HG03460 (cell line): ENCODE data around the gene NFXL1.

ENCODE experiments used
- ATAC-seq: cut with Tn5 transposase; IDR thresholded peaks from one replicate; pipeline ENCODE4 v1.9.1; 2021; ENCODE audit not compliant: unreplicated experiment

Gene NFXL1

GRCh38 chr4:47899639-47900038 is 14.7 kb downstream of the NFXL1 start:
- no peak for ATAC-seq

GRCh38 chr4:47891928-47892327 is 22.5 kb downstream of the NFXL1 start:
- ATAC-seq: no peak

- ATAC-seq: no peak
Measured at GRCh38 chr4:47882228-47882627, 32.2 kb downstream of the NFXL1 start.

GRCh38 chr4:47879458-47879857 is 34.9 kb downstream of the NFXL1 start:
- no peak for ATAC-seq

GRCh38 chr4:47876784-47877546 is 37.4 kb downstream of the NFXL1 start:
- ATAC-seq: no peak

GRCh38 chr4:47876310-47876709 is 38.1 kb downstream of the NFXL1 start:
- ATAC-seq: no peak

GRCh38 chr4:47873877-47874541 is 40.4 kb downstream of the NFXL1 start:
- ATAC-seq: no peak

GRCh38 chr4:47863486-47863885 is 50.9 kb downstream of the NFXL1 start:
- ATAC-seq: no peak

- ATAC-seq: no peak
Measured at GRCh38 chr4:47862297-47862696, 52.1 kb downstream of the NFXL1 start.

GRCh38 chr4:47860305-47860704 is 54.1 kb downstream of the NFXL1 start:
- no peak for ATAC-seq

- no peak for ATAC-seq
Measured at GRCh38 chr4:47858006-47858405, 56.4 kb downstream of the NFXL1 start.

- no peak for ATAC-seq
Measured at GRCh38 chr4:47856713-47857112, 57.7 kb downstream of the NFXL1 start.

GRCh38 chr4:47855350-47855749 is 59.0 kb downstream of the NFXL1 start:
- ATAC-seq: no peak

- no peak for ATAC-seq
Measured at GRCh38 chr4:47852136-47852535, 62.2 kb downstream of the NFXL1 start.

GRCh38 chr4:47849466-47849865 is 64.9 kb downstream of the NFXL1 start:
- ATAC-seq: no peak

GRCh38 chr4:47848041-47848440 is 66.3 kb downstream of the NFXL1 start:
- ATAC-seq: no peak

GRCh38 chr4:47842985-47843384 is 71.4 kb downstream of the NFXL1 start:
- no peak for ATAC-seq

GRCh38 chr4:47840291-47840690 is 74.1 kb downstream of the NFXL1 start:
- ATAC-seq: no peak

GRCh38 chr4:47839259-47839658 is 75.1 kb downstream of the NFXL1 start:
- peak; percentile 53 for ATAC-seq

GRCh38 chr4:47838445-47838844 is 75.9 kb downstream of the NFXL1 start:
- ATAC-seq: no peak

- no peak for ATAC-seq
Measured at GRCh38 chr4:47837908-47838294, 76.5 kb downstream of the NFXL1 start, which contains the start of gene CORIN. TSS of gene CORIN (minus strand) at chr4:47838067. CDS start at chr4:47837949, 118 bp downstream.

- ATAC-seq: peak; percentile 68
Measured at GRCh38 chr4:47837094-47837907, 77.1 kb downstream of the NFXL1 start.
